ENCODE data around the gene RAD51C.
"Not testable (repeated sequence)": the region's sequence is repeated elsewhere in the genome, so short reads cannot be mapped to it uniquely, and the experiment has no call there.

Gene RAD51C

DNA sequence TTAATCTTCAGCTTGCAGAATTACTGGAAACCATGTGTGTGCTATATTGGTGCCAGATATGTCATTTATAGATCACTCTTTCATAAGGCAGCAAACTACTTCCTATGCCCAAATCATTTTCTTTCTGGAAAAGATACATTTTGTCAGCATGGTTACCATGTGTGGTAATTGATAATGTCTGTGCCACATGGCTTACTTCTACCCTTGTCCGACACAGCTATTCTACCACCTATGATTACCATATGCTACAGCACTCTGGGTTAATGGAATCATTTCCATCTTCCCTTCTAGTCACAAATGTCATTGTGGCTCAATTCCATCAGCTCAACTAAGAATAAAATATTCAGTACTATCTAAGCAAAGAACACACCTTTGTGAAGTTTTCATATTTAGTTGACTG, 55.3 kb downstream of the RAD51C start:
- TF ChIP-seq, protein P1, sequence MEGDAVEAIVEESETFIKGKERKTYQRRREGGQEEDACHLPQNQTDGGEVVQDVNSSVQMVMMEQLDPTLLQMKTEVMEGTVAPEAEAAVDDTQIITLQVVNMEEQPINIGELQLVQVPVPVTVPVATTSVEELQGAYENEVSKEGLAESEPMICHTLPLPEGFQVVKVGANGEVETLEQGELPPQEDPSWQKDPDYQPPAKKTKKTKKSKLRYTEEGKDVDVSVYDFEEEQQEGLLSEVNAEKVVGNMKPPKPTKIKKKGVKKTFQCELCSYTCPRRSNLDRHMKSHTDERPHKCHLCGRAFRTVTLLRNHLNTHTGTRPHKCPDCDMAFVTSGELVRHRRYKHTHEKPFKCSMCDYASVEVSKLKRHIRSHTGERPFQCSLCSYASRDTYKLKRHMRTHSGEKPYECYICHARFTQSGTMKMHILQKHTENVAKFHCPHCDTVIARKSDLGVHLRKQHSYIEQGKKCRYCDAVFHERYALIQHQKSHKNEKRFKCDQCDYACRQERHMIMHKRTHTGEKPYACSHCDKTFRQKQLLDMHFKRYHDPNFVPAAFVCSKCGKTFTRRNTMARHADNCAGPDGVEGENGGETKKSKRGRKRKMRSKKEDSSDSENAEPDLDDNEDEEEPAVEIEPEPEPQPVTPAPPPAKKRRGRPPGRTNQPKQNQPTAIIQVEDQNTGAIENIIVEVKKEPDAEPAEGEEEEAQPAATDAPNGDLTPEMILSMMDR (IDR thresholded peaks at IDR 0.05) = no peak
- no peak for TF ChIP-seq ZFX (IDR thresholded peaks at IDR 0.05; ENCODE audit: borderline replicate concordance)
- H3K27ac ChIP-seq = no peak overlapping the region

DNA sequence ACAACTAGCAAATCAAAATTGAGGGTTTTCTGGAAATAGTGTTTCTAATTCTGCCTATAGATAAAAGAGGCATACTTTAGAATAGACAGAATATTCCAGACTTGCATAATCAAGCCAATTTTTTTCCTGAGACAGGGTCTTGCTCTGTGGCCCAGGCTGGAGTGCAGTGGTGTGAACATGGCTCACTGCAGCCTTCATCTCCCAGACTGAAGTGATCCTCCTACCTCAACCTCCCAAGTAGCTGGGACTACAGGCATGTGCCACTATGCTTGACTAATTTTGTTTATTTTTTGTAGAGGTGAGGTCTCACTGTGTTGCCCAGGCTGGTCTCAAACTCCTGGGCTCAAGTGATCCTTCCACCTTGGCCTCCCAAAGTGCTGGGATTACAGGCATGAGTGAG, 57.2 kb downstream of the RAD51C start:
- not testable (repeated sequence) for H3K27ac ChIP-seq

- TF ChIP-seq ZFX (IDR thresholded peaks at IDR 0.05; ENCODE audit: borderline replicate concordance) = no peak
- TF ChIP-seq, protein P1 (IDR thresholded peaks at IDR 0.05) = no peak
- no peak overlapping the region for H3K27ac ChIP-seq
These were observed 60.6 kb downstream of the RAD51C start for GRCh38 chr17:58753026-58753425.

DNA sequence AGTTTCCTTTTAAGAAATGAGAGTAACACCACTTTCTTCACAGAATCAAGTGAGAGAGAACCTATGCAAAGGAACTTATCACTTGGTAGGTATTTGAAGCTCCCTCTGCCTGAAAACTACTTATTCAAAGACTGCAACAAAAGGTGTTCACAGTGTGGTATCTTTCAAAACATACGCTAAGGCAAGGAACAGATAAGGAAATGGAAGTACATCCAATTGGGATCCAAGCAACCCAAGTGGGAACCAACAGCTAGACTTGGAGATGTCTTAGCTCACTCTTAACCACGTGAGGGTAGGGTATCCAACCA, 62.8 kb downstream of the RAD51C start:
- TF ChIP-seq, protein P1 (IDR thresholded peaks at IDR 0.05) = no peak
- H3K27ac ChIP-seq = peak overlapping the region; percentile 69

DNA sequence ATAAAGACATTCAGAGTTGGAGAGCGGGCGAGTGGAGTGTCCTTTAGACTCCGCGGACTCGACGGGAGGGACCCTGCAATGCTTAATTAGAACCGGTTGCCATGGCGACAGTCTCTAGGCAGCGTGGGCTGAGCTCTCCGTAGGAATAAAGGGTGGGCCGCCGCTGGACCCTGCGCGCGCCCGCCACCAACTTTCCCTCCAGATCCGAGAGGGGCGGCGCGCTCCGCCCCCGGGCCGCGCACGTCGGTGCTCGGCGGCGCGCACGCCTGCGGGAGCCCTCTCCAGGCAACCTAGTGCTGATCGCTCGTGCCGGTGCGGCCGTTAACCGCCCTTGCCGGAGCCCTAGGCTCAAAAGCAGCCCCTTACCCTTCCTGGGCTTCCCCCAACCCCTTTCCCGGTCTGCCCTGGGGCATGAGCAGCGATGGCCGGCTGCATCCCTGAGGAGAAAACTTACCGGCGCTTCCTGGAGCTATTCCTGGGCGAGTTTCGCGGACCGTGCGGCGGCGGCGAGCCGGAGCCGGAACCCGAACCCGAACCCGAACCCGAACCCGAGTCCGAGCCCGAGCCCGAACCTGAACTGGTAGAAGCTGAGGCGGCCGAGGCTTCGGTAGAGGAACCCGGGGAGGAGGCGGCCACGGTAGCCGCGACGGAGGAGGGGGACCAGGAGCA, 63.3 kb downstream of the RAD51C start, which contains the start of gene PPM1E:
Gene PPM1E, plus strand, starts transcription at position 278 of the 669 bp plus-strand sequence.
- TF ChIP-seq, protein P1 (IDR thresholded peaks at IDR 0.05) = no peak
- TF ChIP-seq ZFX (IDR thresholded peaks at IDR 0.05; ENCODE audit: borderline replicate concordance) = no peak
- peak within 1 kb of the TSS; percentile 69 for H3K27ac ChIP-seq

- peak overlapping the region; percentile 69 for H3K27ac ChIP-seq
These were observed 64.1 kb downstream of the RAD51C start for GRCh38 chr17:58756246-58757161.

DNA sequence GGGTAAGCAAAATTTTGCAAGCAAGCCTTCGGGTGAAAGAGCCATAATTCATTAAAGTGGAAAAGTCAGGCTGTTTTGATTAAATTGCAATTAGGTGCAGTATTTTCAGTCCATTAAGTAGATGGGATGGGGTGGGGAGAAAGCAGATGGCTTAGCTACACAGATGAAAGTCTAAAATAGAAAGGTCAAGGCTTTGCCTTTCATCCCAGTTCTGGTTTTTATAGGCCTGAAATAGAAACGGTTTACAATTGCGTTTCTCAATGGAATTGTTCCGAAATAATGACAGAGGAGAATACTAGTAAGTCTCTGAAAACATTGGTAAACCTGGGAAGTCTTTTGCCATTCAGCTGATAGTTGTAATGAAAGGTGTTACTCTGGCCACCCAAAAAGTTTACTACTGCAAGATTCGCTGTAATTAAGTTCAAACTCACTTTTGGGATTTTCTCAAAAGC, 64.8 kb downstream of the RAD51C start:
- peak overlapping the region; percentile 69; the same call in 1 of the 2 replicates for H3K27ac ChIP-seq
- TF ChIP-seq ZFX (IDR thresholded peaks at IDR 0.05; ENCODE audit: borderline replicate concordance) = no peak
- TF ChIP-seq, protein P1 (IDR thresholded peaks at IDR 0.05) = no peak

More at GRCh38 chr17:58756246-58757161, 64.1 kb downstream of the RAD51C start:
- TF ChIP-seq, protein P1 (IDR thresholded peaks at IDR 0.05) = no peak
- no peak for TF ChIP-seq ZFX (IDR thresholded peaks at IDR 0.05; ENCODE audit: borderline replicate concordance)

Measured in 22Rv1 (cell line).